Measurements from ENCODE around the gene SNX1.

DNA sequence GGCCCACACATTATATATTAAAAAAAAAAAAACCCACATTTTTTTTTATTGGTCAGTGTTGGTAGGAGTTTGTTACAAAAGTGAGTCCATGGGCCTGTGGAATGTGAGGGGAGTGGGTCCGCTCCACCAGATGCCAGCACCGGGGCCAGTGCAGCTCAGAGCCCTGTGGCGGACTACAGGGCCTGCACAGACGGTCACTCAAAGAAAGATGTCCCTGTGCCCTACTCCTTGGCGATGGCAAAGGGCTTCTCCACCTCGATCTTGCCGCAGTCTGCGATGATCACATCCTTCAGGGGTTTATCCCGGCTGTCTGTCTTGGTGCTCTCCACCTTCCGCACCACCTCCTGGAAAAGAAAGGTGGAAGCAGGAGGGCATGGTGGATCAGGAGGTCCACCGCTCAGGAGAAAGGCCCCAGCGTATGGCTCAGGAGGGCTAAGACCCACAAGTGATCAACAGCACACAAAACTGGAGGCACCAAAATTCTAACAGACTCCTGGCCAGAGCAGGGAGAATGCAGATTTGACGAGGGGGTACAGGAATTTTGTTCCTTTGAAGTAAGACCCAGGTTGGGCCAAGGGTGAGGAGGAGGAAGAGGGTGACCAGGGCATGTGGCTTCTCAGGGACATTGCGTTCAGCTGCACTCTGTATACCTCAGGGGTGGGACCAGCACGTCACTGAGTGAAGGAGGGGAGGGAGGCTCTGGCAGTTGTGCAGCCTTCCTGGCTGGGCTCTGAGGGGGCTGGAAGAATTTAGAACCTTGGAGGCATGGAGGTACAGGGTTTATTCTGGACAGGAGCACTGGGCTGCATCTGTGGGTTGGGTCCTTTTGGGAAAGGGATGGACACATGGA, 60.2 kb downstream of the SNX1 start:
- TF ChIP-seq, protein P1, sequence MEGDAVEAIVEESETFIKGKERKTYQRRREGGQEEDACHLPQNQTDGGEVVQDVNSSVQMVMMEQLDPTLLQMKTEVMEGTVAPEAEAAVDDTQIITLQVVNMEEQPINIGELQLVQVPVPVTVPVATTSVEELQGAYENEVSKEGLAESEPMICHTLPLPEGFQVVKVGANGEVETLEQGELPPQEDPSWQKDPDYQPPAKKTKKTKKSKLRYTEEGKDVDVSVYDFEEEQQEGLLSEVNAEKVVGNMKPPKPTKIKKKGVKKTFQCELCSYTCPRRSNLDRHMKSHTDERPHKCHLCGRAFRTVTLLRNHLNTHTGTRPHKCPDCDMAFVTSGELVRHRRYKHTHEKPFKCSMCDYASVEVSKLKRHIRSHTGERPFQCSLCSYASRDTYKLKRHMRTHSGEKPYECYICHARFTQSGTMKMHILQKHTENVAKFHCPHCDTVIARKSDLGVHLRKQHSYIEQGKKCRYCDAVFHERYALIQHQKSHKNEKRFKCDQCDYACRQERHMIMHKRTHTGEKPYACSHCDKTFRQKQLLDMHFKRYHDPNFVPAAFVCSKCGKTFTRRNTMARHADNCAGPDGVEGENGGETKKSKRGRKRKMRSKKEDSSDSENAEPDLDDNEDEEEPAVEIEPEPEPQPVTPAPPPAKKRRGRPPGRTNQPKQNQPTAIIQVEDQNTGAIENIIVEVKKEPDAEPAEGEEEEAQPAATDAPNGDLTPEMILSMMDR (IDR thresholded peaks at IDR 0.05 in 2 of 3, conservative IDR thresholded peaks at IDR 0.05 in 1 of 3; ENCODE audit: control insufficient read depth in 2 of 3, extremely low read depth in 1 of 3, insufficient read depth in 1 of 3, low read depth in 3 of 3, low read length in 3 of 3): no peak
- TF ChIP-seq, protein P2, sequence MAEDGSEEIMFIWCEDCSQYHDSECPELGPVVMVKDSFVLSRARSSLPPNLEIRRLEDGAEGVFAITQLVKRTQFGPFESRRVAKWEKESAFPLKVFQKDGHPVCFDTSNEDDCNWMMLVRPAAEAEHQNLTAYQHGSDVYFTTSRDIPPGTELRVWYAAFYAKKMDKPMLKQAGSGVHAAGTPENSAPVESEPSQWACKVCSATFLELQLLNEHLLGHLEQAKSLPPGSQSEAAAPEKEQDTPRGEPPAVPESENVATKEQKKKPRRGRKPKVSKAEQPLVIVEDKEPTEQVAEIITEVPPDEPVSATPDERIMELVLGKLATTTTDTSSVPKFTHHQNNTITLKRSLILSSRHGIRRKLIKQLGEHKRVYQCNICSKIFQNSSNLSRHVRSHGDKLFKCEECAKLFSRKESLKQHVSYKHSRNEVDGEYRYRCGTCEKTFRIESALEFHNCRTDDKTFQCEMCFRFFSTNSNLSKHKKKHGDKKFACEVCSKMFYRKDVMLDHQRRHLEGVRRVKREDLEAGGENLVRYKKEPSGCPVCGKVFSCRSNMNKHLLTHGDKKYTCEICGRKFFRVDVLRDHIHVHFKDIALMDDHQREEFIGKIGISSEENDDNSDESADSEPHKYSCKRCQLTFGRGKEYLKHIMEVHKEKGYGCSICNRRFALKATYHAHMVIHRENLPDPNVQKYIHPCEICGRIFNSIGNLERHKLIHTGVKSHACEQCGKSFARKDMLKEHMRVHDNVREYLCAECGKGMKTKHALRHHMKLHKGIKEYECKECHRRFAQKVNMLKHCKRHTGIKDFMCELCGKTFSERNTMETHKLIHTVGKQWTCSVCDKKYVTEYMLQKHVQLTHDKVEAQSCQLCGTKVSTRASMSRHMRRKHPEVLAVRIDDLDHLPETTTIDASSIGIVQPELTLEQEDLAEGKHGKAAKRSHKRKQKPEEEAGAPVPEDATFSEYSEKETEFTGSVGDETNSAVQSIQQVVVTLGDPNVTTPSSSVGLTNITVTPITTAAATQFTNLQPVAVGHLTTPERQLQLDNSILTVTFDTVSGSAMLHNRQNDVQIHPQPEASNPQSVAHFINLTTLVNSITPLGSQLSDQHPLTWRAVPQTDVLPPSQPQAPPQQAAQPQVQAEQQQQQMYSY (CRISPR knock-in tag; IDR thresholded peaks at IDR 0.05): no peak
- TF ChIP-seq MYC (IDR thresholded peaks at IDR 0.05; ENCODE audit: insufficient read depth, insufficient read length, insufficient replicate concordance, low read length, severe bottlenecking) (no peak), ETV6 (conservative IDR thresholded peaks at IDR 0.05 in 1 of 2, IDR thresholded peaks at IDR 0.05 in 1 of 2; ENCODE audit: borderline replicate concordance in 1 of 2, low read depth in 1 of 2) (no peak), POLR2AphosphoS5 (IDR thresholded peaks at IDR 0.05; ENCODE audit: low read length) (peak; percentile 37), LARP7 (IDR thresholded peaks at IDR 0.05) (no peak), NFYA (IDR thresholded peaks at IDR 0.05; ENCODE audit: borderline replicate concordance, low read depth, low read length) (no peak), ZNF274 (IDR thresholded peaks at IDR 0.05; ENCODE audit: insufficient read depth, insufficient read length) (no peak), HDAC2 (IDR thresholded peaks at IDR 0.05) (no peak)
- TF ChIP-seq, protein P3, sequence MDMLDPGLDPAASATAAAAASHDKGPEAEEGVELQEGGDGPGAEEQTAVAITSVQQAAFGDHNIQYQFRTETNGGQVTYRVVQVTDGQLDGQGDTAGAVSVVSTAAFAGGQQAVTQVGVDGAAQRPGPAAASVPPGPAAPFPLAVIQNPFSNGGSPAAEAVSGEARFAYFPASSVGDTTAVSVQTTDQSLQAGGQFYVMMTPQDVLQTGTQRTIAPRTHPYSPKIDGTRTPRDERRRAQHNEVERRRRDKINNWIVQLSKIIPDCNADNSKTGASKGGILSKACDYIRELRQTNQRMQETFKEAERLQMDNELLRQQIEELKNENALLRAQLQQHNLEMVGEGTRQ (IDR thresholded peaks at IDR 0.05; ENCODE audit: borderline replicate concordance, low read depth, low read length): no peak
- TF ChIP-seq, protein P4, sequence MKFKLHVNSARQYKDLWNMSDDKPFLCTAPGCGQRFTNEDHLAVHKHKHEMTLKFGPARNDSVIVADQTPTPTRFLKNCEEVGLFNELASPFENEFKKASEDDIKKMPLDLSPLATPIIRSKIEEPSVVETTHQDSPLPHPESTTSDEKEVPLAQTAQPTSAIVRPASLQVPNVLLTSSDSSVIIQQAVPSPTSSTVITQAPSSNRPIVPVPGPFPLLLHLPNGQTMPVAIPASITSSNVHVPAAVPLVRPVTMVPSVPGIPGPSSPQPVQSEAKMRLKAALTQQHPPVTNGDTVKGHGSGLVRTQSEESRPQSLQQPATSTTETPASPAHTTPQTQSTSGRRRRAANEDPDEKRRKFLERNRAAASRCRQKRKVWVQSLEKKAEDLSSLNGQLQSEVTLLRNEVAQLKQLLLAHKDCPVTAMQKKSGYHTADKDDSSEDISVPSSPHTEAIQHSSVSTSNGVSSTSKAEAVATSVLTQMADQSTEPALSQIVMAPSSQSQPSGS (IDR thresholded peaks at IDR 0.05; ENCODE audit: low read length): no peak

All from GM12878 (cell line).